Panc1 (cell line): ENCODE results near the gene RAMP1. TPM values are rescaled to one million over a fixed set of nuclear protein-coding genes. Genes with fewer than 3 reads are reported as not detected.
"Not testable (repeated sequence)": the region's sequence is repeated elsewhere in the genome, so short reads cannot be mapped to it uniquely, and the experiment has no call there.

Experiments
- ATAC-seq: fragments of 200-7000 bp; cut with Tn5 transposase; 2 replicates; pipeline ENCODE4 v1.9.1; 2020; ENCODE audit warnings: mild to moderate bottlenecking, moderate library complexity
- BruUV-seq: library from RNA; stranded (reverse); fragments of 400-500 nt; replicated peaks from 2 replicates; lab custom pipeline; 2021; lab: Mats Ljungman, UMichigan
- CTCF ChIA-PET: fragments of 300-600 bp; sonication (Branson Sonifier 250); formaldehyde crosslinking; loops from one replicate; lab custom pipeline; 2022; ENCODE audit warnings: antibody characterized with exemption; lab: Charles Lee
- POLR2A ChIA-PET: fragments of 300-600 bp; sonication (Branson Sonifier 250); formaldehyde crosslinking; loops from one replicate; lab custom pipeline; 2022; ENCODE audit warnings: antibody characterized with exemption; lab: Charles Lee
- DNase-seq: peaks from one replicate; pipeline ENCODE4 v3.0.0-alpha.2; 2010; ENCODE audit warnings: low read depth, low spot score
- H3K27ac ChIP-seq: 2 replicates; pipeline ENCODE4 v1.5.1; 2011; ENCODE audit warnings: mild to moderate bottlenecking, low read length, inconsistent platforms
- H3K27me3 ChIP-seq: fragments of 200-500 bp; sonication (Bioruptor generic); 2 replicates; pipeline ENCODE4 v1.6.0; 2014; ENCODE audit warnings: low read length, inconsistent platforms; ENCODE audit not compliant: control insufficient read depth, insufficient read depth
- H3K36me3 ChIP-seq: fragments of 200-500 bp; sonication (Bioruptor generic); 2 replicates; pipeline ENCODE4 v1.5.1; 2014; ENCODE audit warnings: inconsistent platforms, mild to moderate bottlenecking, low read length, moderate library complexity; ENCODE audit not compliant: control insufficient read depth, insufficient read depth
- H3K4me1 ChIP-seq: 2 replicates; pipeline ENCODE4 v1.5.1; 2011; ENCODE audit warnings: inconsistent platforms, mild to moderate bottlenecking, low read length, moderate library complexity; ENCODE audit not compliant: control insufficient read depth, insufficient read depth
- H3K4me3 ChIP-seq, 2 experiments: 2 replicates each; pipeline ENCODE4 v1.5.1; 2011 to 2012; ENCODE audit warnings: low read depth in 2 of 2, low read length in 2 of 2, mild to moderate bottlenecking in 2 of 2, inconsistent platforms in 1 of 2, moderate library complexity in 1 of 2
- H3K9me3 ChIP-seq: fragments of 200-500 bp; sonication (Bioruptor generic); 2 replicates; pipeline ENCODE4 v1.5.1; 2014; ENCODE audit warnings: low read depth, mild to moderate bottlenecking, inconsistent platforms, low read length, moderate library complexity; ENCODE audit not compliant: control insufficient read depth, insufficient read depth
- CTCF ChIP-seq: fragments of 450-650 bp; IDR thresholded peaks from 2 replicates; pipeline ENCODE4 v1.5.1; 2017; ENCODE audit warnings: mild to moderate bottlenecking
- POLR2AphosphoS5 ChIP-seq: IDR thresholded peaks from 2 replicates; pipeline ENCODE4 v1.6.1; 2012; ENCODE audit warnings: mild to moderate bottlenecking, low read depth, low read length, moderate library complexity
- REST ChIP-seq, 2 experiments: IDR thresholded peaks; 2 replicates each; pipeline ENCODE4 v1.6.1; 2011 to 2012; ENCODE audit warnings: low read depth in 2 of 2, control low read depth in 1 of 2, low read length in 1 of 2, mild to moderate bottlenecking in 1 of 2, moderate library complexity in 1 of 2; ENCODE audit not compliant: insufficient read depth in 1 of 2
- SIN3A ChIP-seq: IDR thresholded peaks from 2 replicates; pipeline ENCODE4 v1.6.1; 2012; ENCODE audit warnings: low read depth, mild to moderate bottlenecking, low read length, moderate library complexity, borderline replicate concordance; ENCODE audit not compliant: insufficient read depth
- TCF7L2 ChIP-seq: IDR thresholded peaks from 2 replicates; pipeline ENCODE4 v1.6.1; 2011; ENCODE audit warnings: mild to moderate bottlenecking, low read depth, low read length, inconsistent platforms
- in situ Hi-C: cut with HindIII; loops from 2 replicates; pipeline ENCODE4 v1.10.0; 2016; ENCODE audit warnings: low sequenced_read_pairs, low pct_unique_long_range_greater_than_20kb
- intact Hi-C: fragments of 100-400 bp; cut with micrococcal nuclease; formaldehyde crosslinking; loops from one replicate; pipeline ENCODE4 v1.10.0; 2022; ENCODE audit not compliant: unreplicated experiment
- total RNA-seq: library from RNA; stranded (reverse); gene quantifications from one replicate; pipeline ENCODE4 v1.2.1, GENCODE V29; 2021; ENCODE audit not compliant: unreplicated experiment

Gene RAMP1
- total RNA-seq, 1 experiment from 2014 or later, result 17.6 TPM

- Histone ChIP-seq H3K4me1 (no peaks in the 10 kb centered on the region), H3K27ac (no peak overlapping the region), H3K9me3 (no peaks in the 10 kb centered on the region), H3K4me3 (no peak overlapping the region), H3K27me3 (no peaks in the 10 kb centered on the region), H3K36me3 (no peaks in the 10 kb centered on the region)
- ATAC-seq (no peak), DNase-seq (no peak)
- no TSS peak for BruUV-seq
- ChIA-PET CTCF (no interaction called here), POLR2A (no interaction called here)
- intact Hi-C loops (no loop called here), in situ Hi-C loops (no loop called here)
- no peak for TF ChIP-seq TCF7L2
- no peak for TF ChIP-seq POLR2AphosphoS5
These were observed 18.4 kb upstream of the RAMP1 start for GRCh38 chr2:237841051-237841450.

GRCh38 chr2:237848940-237849339 lies 10.5 kb upstream of the RAMP1 start:
- H3K4me3 ChIP-seq, in situ Hi-C loops, H3K36me3 ChIP-seq, H3K27ac ChIP-seq, BruUV-seq, H3K27me3 ChIP-seq, H3K4me1 ChIP-seq, DNase-seq, ATAC-seq, POLR2A ChIA-PET, CTCF ChIA-PET, intact Hi-C loops, H3K9me3 ChIP-seq: not testable (repeated sequence)

GRCh38 chr2:237854295-237854694 lies 5.1 kb upstream of the RAMP1 start:
- Histone ChIP-seq H3K4me3 (no peak overlapping the region), H3K27me3 (no peaks in the 10 kb centered on the region), H3K27ac (no peak overlapping the region), H3K36me3 (no peaks in the 10 kb centered on the region), H3K9me3 (no peaks in the 10 kb centered on the region), H3K4me1 (no peaks in the 10 kb centered on the region)
- DNase-seq (no peak), ATAC-seq (no peak)
- no TSS peak for BruUV-seq
- ChIA-PET CTCF (no interaction called here), POLR2A (no interaction called here)
- intact Hi-C loops, result no loop called here
- no peak for TF ChIP-seq SIN3A
- TF ChIP-seq TCF7L2, result no peak
- no peak for TF ChIP-seq REST (IDR thresholded peaks at IDR 0.05; ENCODE audit: insufficient read depth in 1 of 2, low read depth in 2 of 2, low read length in 1 of 2)
- no peak for TF ChIP-seq POLR2AphosphoS5
- no peak for TF ChIP-seq CTCF
- in situ Hi-C loops, result no loop called here
